ENCODE results near the gene CBLN3. TPM values are rescaled to one million over a fixed set of nuclear protein-coding genes. Genes with fewer than 3 reads are reported as not detected.

CBLN3 gene
- total RNA-seq, 1 experiment from 2014 or later: 2.0 TPM

DNA sequence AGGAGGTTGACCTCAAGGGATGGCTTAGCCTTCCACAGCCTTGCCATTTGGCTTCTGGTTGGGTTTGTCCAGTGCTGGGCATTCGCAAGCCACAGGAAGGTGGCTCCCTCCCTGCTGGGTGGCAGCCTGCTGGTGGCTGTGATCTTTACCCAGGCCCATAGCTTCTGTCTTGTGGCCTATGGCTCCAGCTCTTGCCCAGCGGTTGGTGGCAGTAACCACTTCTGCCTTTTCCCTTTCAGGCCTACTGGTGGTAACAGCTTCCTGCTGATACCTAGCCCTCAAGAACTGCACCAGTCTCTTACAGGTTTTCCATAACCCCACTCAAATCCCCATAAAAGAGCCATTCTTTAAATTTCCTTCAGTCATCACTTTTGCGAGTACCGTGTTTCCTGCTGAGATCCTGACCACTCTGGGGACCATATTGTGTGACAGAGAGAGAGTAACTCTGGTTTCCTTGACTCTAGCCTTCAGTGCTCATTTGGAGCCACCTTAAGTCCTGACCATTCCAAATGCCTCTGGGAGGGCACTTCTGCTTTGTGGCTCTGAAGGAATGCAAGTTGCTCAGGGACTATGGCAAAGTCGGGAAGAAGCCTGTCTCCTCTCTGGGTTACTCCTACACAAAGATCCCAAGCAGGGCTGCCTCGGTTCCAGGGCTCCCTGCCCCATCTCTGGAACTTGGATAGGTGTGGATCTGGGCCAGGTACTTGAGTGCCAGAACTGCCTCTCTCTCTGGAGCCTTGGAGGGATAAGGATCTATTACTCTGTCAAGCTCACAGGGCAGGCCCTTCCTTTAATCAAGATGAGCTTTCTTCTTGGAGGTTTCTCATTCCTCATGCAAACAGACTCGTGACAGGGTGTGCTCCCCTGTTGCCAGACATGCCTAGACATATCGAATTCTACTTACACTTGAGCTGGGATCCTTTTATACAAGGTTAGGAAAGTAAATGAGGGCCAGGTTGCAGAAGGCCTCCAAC, 33.6 kb downstream of the CBLN3 start:
- H3K79me2 ChIP-seq (ENCODE audit: insufficient read depth, low read length): no peaks in the 10 kb centered on the region
- no peaks in the 10 kb centered on the region for H3K27me3 ChIP-seq (ENCODE audit: insufficient read depth, low read length)
- peaks cover 20 to 29% of the 10 kb centered on the region in 2 experiments for H3K4me1 ChIP-seq (ENCODE audit: control insufficient read depth in 1 of 2, insufficient read depth in 2 of 2, low read length in 2 of 2)
- H3K27ac ChIP-seq (ENCODE audit: low read depth, low read length): no peak overlapping the region
- no peaks in the 10 kb centered on the region for H4K20me1 ChIP-seq (ENCODE audit: insufficient read depth)
- no peak for DNase-seq (ENCODE audit: low read depth, low spot score)
- ChIA-PET CTCF (no interaction called here), RAD21 (ENCODE audit: low non-redundant PET in 1 of 2, low total read pairs in 2 of 2, uncharacterized antibody in 2 of 2, unreplicated experiment in 2 of 2) (no interaction called here), POLR2A (no interaction called here)
- H3K4me2 ChIP-seq (ENCODE audit: low read length): no peak overlapping the region
- no peaks in the 10 kb centered on the region for H3K9me3 ChIP-seq (ENCODE audit: control insufficient read depth in 1 of 2, insufficient read depth in 1 of 2, low read depth in 1 of 2, low read length in 2 of 2)
- H3K36me3 ChIP-seq (ENCODE audit: control insufficient read depth in 1 of 2, insufficient read depth in 2 of 2, low read length in 2 of 2): no peaks in the 10 kb centered on the region
- TF ChIP-seq CBX3 (IDR thresholded peaks at IDR 0.05; ENCODE audit: low read depth) (no peak), EZH2phosphoT487 (IDR thresholded peaks at IDR 0.05; ENCODE audit: borderline replicate concordance) (no peak), SIN3A (IDR thresholded peaks at IDR 0.05; ENCODE audit: low read depth) (no peak), CEBPB (IDR thresholded peaks at IDR 0.05; ENCODE audit: low read depth) (no peak), POLR2AphosphoS5 (IDR thresholded peaks at IDR 0.05; ENCODE audit: low read depth, low read length) (no peak), JUND (IDR thresholded peaks at IDR 0.05) (no peak), FOSL1 (IDR thresholded peaks at IDR 0.05; ENCODE audit: low read depth) (no peak)
- TF ChIP-seq, protein P1, sequence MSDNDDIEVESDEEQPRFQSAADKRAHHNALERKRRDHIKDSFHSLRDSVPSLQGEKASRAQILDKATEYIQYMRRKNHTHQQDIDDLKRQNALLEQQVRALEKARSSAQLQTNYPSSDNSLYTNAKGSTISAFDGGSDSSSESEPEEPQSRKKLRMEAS (IDR thresholded peaks at IDR 0.05): no peak
- H2AFZ ChIP-seq (ENCODE audit: low read depth, low read length, poor library complexity, severe bottlenecking): no peak overlapping the region
- H3K4me3 ChIP-seq (replicated peaks in 1 of 2; ENCODE audit: low read depth in 1 of 2, low read length in 2 of 2): no peak overlapping the region
- BruUV-seq (replicated peaks): no TSS peak
- H3K9me2 ChIP-seq (ENCODE audit: insufficient read depth): no peaks in the 10 kb centered on the region
- no peak for ATAC-seq
- intact Hi-C loops (cut with micrococcal nuclease): no loop called here
- no peak overlapping the region for H3K9ac ChIP-seq (ENCODE audit: low read length)

DNA sequence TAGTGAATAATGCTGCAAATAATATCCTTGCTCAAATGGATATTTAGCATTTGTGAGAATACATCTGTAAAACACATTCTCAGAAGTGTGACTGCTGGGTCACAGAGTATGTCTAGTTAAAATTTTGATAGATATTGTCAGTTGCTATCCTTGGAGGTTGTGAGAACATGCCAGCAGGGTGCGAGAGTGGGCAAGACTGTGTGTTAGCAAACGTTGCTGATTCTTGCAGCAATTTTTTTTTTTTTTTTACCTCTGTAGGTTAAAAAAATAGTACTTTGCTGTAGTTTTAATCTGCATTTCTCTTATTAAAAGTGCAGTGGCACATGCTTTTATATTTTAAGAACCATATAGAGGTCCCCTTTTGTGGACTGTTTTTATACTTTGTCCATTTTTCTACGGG, 35.2 kb downstream of the CBLN3 start:
- peak; percentile 24; the same call in 1 of the 2 replicates for TF ChIP-seq RAD21 (IDR thresholded peaks at IDR 0.05; ENCODE audit: low read depth)
- TF ChIP-seq, protein P2, sequence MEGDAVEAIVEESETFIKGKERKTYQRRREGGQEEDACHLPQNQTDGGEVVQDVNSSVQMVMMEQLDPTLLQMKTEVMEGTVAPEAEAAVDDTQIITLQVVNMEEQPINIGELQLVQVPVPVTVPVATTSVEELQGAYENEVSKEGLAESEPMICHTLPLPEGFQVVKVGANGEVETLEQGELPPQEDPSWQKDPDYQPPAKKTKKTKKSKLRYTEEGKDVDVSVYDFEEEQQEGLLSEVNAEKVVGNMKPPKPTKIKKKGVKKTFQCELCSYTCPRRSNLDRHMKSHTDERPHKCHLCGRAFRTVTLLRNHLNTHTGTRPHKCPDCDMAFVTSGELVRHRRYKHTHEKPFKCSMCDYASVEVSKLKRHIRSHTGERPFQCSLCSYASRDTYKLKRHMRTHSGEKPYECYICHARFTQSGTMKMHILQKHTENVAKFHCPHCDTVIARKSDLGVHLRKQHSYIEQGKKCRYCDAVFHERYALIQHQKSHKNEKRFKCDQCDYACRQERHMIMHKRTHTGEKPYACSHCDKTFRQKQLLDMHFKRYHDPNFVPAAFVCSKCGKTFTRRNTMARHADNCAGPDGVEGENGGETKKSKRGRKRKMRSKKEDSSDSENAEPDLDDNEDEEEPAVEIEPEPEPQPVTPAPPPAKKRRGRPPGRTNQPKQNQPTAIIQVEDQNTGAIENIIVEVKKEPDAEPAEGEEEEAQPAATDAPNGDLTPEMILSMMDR (IDR thresholded peaks at IDR 0.05 in 2 of 3, conservative IDR thresholded peaks at IDR 0.05 in 1 of 3; ENCODE audit: borderline replicate concordance in 1 of 3, insufficient read depth in 1 of 3, low read depth in 2 of 3, low read length in 2 of 3): peak in 2 of 3 experiments; percentile 20 to 42; a peak in 3 of 6 replicates
- TF ChIP-seq, protein P3, sequence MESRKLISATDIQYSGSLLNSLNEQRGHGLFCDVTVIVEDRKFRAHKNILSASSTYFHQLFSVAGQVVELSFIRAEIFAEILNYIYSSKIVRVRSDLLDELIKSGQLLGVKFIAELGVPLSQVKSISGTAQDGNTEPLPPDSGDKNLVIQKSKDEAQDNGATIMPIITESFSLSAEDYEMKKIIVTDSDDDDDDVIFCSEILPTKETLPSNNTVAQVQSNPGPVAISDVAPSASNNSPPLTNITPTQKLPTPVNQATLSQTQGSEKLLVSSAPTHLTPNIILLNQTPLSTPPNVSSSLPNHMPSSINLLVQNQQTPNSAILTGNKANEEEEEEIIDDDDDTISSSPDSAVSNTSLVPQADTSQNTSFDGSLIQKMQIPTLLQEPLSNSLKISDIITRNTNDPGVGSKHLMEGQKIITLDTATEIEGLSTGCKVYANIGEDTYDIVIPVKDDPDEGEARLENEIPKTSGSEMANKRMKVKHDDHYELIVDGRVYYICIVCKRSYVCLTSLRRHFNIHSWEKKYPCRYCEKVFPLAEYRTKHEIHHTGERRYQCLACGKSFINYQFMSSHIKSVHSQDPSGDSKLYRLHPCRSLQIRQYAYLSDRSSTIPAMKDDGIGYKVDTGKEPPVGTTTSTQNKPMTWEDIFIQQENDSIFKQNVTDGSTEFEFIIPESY (IDR thresholded peaks at IDR 0.05; ENCODE audit: extremely low read depth, insufficient replicate concordance, low read length): no peak
- intact Hi-C loops (cut with micrococcal nuclease): no loop called here
- Histone ChIP-seq H3K27me3 (ENCODE audit: insufficient read depth, low read length) (no peaks in the 10 kb centered on the region), H3K9me3 (ENCODE audit: control insufficient read depth in 1 of 2, insufficient read depth in 1 of 2, low read depth in 1 of 2, low read length in 2 of 2) (no peaks in the 10 kb centered on the region), H3K4me2 (ENCODE audit: low read length) (no peak overlapping the region), H3K4me1 (ENCODE audit: control insufficient read depth in 1 of 2, insufficient read depth in 2 of 2, low read length in 2 of 2) (peaks cover 20 to 29% of the 10 kb centered on the region in 2 experiments), H2AFZ (ENCODE audit: low read depth, low read length, poor library complexity, severe bottlenecking) (peak overlapping the region; percentile 30), H3K4me3 (replicated peaks in 1 of 2; ENCODE audit: low read depth in 1 of 2, low read length in 2 of 2) (no peak overlapping the region), H3K9ac (ENCODE audit: low read length) (no peak overlapping the region), H3K27ac (ENCODE audit: low read depth, low read length) (no peak overlapping the region), H3K79me2 (ENCODE audit: insufficient read depth, low read length) (no peaks in the 10 kb centered on the region), H4K20me1 (ENCODE audit: insufficient read depth) (no peaks in the 10 kb centered on the region), H3K36me3 (ENCODE audit: control insufficient read depth in 1 of 2, insufficient read depth in 2 of 2, low read length in 2 of 2) (no peaks in the 10 kb centered on the region), H3K9me2 (ENCODE audit: insufficient read depth) (no peaks in the 10 kb centered on the region)
- ChIA-PET CTCF (no interaction called here), POLR2A (no interaction called here), RAD21 (ENCODE audit: low non-redundant PET in 1 of 2, low total read pairs in 2 of 2, uncharacterized antibody in 2 of 2, unreplicated experiment in 2 of 2) (interaction anchor here in 1 of 2 experiments (0.7 kb wide), 1 partner anchor 115 kb away, joined by 3 read pairs; no protein-coding TSS in a partner anchor)
- DNase-seq (ENCODE audit: low read depth, low spot score) (peak; percentile 12), ATAC-seq (no peak)
- BruUV-seq (replicated peaks): no TSS peak
